Mucosa of stomach (tissue), 1 donor: ENCODE measurements around the gene MMD.
"Not testable (repeated sequence)": the region's sequence is repeated elsewhere in the genome, so short reads cannot be mapped to it uniquely, and the experiment has no call there.

ENCODE experiments used
- H3K27me3 ChIP-seq: one replicate; pipeline ENCODE4 v1.7.0; 2013; ENCODE audit warnings: mild to moderate bottlenecking, low read length; ENCODE audit not compliant: control insufficient read depth, insufficient read depth
- H3K36me3 ChIP-seq: one replicate; pipeline ENCODE4 v1.7.0; 2013; ENCODE audit warnings: low read length; ENCODE audit not compliant: control insufficient read depth, insufficient read depth
- H3K4me1 ChIP-seq: one replicate; pipeline ENCODE4 v1.7.0; 2013; ENCODE audit warnings: mild to moderate bottlenecking, low read length; ENCODE audit not compliant: control insufficient read depth, insufficient read depth
- H3K4me3 ChIP-seq: one replicate; pipeline ENCODE4 v1.7.0; 2013; ENCODE audit warnings: low read length
- H3K9ac ChIP-seq: one replicate; pipeline ENCODE4 v1.7.0; 2013; ENCODE audit warnings: mild to moderate bottlenecking, low read length, moderate library complexity
- H3K9me3 ChIP-seq: one replicate; pipeline ENCODE4 v1.7.0; 2013; ENCODE audit warnings: mild to moderate bottlenecking, low read length, moderate library complexity; ENCODE audit not compliant: control insufficient read depth
- donor health status: Pancreatic carcinoma.

MMD gene

GRCh38 chr17:55427587-55427882 is 5.9 kb upstream of the MMD start:
- H3K9ac ChIP-seq, result no peak overlapping the region

GRCh38 chr17:55426851-55427586 is 5.4 kb upstream of the MMD start:
- Histone ChIP-seq H3K4me3 (no peak overlapping the region), H3K9ac (no peak overlapping the region), H3K9me3 (no peaks in the 10 kb centered on the region), H3K4me1 (peaks cover 7% of the 10 kb centered on the region), H3K36me3 (no peaks in the 10 kb centered on the region), H3K27me3 (no peaks in the 10 kb centered on the region)

More at GRCh38 chr17:55427587-55427882, 5.9 kb upstream of the MMD start:
- Histone ChIP-seq H3K9me3 (no peaks in the 10 kb centered on the region), H3K27me3 (no peaks in the 10 kb centered on the region), H3K36me3 (no peaks in the 10 kb centered on the region), H3K4me3 (no peak overlapping the region), H3K4me1 (peaks cover 7% of the 10 kb centered on the region)

- Histone ChIP-seq H3K4me3 (no peak overlapping the region), H3K9me3 (no peaks in the 10 kb centered on the region), H3K36me3 (no peaks in the 10 kb centered on the region), H3K27me3 (no peaks in the 10 kb centered on the region), H3K9ac (no peak overlapping the region), H3K4me1 (no peaks in the 10 kb centered on the region)
Observed at GRCh38 chr17:55424893-55425540, 3.4 kb upstream of the MMD start.

GRCh38 chr17:55423535-55423934 is 1.9 kb upstream of the MMD start:
- H3K9me3 ChIP-seq, result no peaks in the 10 kb centered on the region
- no peaks in the 10 kb centered on the region for H3K36me3 ChIP-seq
- no peak overlapping the region for H3K4me3 ChIP-seq
- no peak overlapping the region for H3K9ac ChIP-seq
- H3K27me3 ChIP-seq, result no peaks in the 10 kb centered on the region
- no peaks in the 10 kb centered on the region for H3K4me1 ChIP-seq

GRCh38 chr17:55422828-55423164 is 1.2 kb upstream of the MMD start:
- H3K27me3 ChIP-seq, H3K36me3 ChIP-seq, H3K9ac ChIP-seq, H3K4me3 ChIP-seq, H3K9me3 ChIP-seq, H3K4me1 ChIP-seq: not testable (repeated sequence)

- Histone ChIP-seq H3K4me1 (no peaks in the 10 kb centered on the region), H3K9me3 (no peaks in the 10 kb centered on the region), H3K9ac (peak overlapping the region; percentile 78), H3K27me3 (no peaks in the 10 kb centered on the region), H3K36me3 (no peaks in the 10 kb centered on the region), H3K4me3 (peak overlapping the region; percentile 56)
Observed at GRCh38 chr17:55420776-55421178, 858 bp downstream of the MMD start.

GRCh38 chr17:55420067-55420775 is 1.4 kb downstream of the MMD start:
- Histone ChIP-seq H3K9ac (peak overlapping the region; percentile 78), H3K4me3 (no peak overlapping the region), H3K4me1 (no peaks in the 10 kb centered on the region), H3K27me3 (no peaks in the 10 kb centered on the region), H3K36me3 (no peaks in the 10 kb centered on the region), H3K9me3 (no peaks in the 10 kb centered on the region)

- Histone ChIP-seq H3K4me1 (no peaks in the 10 kb centered on the region), H3K9ac (no peak overlapping the region), H3K9me3 (no peaks in the 10 kb centered on the region), H3K4me3 (no peak overlapping the region), H3K27me3 (no peaks in the 10 kb centered on the region), H3K36me3 (no peaks in the 10 kb centered on the region)
Observed at GRCh38 chr17:55418369-55419268, 3.0 kb downstream of the MMD start.

GRCh38 chr17:55417411-55418268 is 4.0 kb downstream of the MMD start:
- Histone ChIP-seq H3K9ac (no peak overlapping the region), H3K36me3 (no peaks in the 10 kb centered on the region), H3K4me1 (no peaks in the 10 kb centered on the region), H3K27me3 (no peaks in the 10 kb centered on the region), H3K9me3 (no peaks in the 10 kb centered on the region), H3K4me3 (no peak overlapping the region)

- no peak overlapping the region for H3K4me3 ChIP-seq
- no peaks in the 10 kb centered on the region for H3K27me3 ChIP-seq
- H3K36me3 ChIP-seq, result no peaks in the 10 kb centered on the region
- H3K9ac ChIP-seq, result no peak overlapping the region
- H3K9me3 ChIP-seq, result no peaks in the 10 kb centered on the region
- H3K4me1 ChIP-seq, result no peaks in the 10 kb centered on the region
Observed at GRCh38 chr17:55416470-55417052, 5.1 kb downstream of the MMD start.

- Histone ChIP-seq H3K9me3 (no peaks in the 10 kb centered on the region), H3K4me3 (no peak overlapping the region), H3K27me3 (no peaks in the 10 kb centered on the region), H3K36me3 (no peaks in the 10 kb centered on the region), H3K4me1 (no peaks in the 10 kb centered on the region), H3K9ac (no peak overlapping the region)
Observed at GRCh38 chr17:55416000-55416399, 5.6 kb downstream of the MMD start.
